Trophoblast cell (in vitro differentiated cells and primary cell): Measurements from ENCODE around the gene FBF1.

ENCODE experiments used
- DNase-seq, 2 donors: peaks; one replicate each; pipeline ENCODE4 v3.0.0-alpha.2; 2016
- H2AFZ ChIP-seq: 2 replicates; pipeline ENCODE4 v1.6.1; 2013; ENCODE audit warnings: low read length, moderate library complexity, mild to moderate bottlenecking; ENCODE audit not compliant: insufficient read depth, poor library complexity
- H2AK5ac ChIP-seq: 2 replicates; pipeline ENCODE4 v1.6.1; 2013; ENCODE audit warnings: mild to moderate bottlenecking, low read length
- H2BK120ac ChIP-seq: 2 replicates; pipeline ENCODE4 v1.6.1; 2013; ENCODE audit warnings: low read length, mild to moderate bottlenecking, moderate library complexity; ENCODE audit not compliant: insufficient read depth, poor library complexity
- H2BK12ac ChIP-seq: 2 replicates; pipeline ENCODE4 v1.6.1; 2013; ENCODE audit warnings: mild to moderate bottlenecking, low read length, moderate library complexity
- H2BK5ac ChIP-seq: 2 replicates; pipeline ENCODE4 v1.6.1; 2013; ENCODE audit warnings: low read length, low read depth, moderate library complexity, mild to moderate bottlenecking; ENCODE audit not compliant: poor library complexity
- H3K14ac ChIP-seq: 2 replicates; pipeline ENCODE4 v1.6.1; 2013; ENCODE audit warnings: mild to moderate bottlenecking, low read length
- H3K18ac ChIP-seq: 2 replicates; pipeline ENCODE4 v1.6.1; 2013; ENCODE audit warnings: mild to moderate bottlenecking, low read length
- H3K23ac ChIP-seq: 2 replicates; pipeline ENCODE4 v1.6.1; 2013; ENCODE audit warnings: low read length
- H3K27ac ChIP-seq: 2 replicates; pipeline ENCODE4 v1.5.1; 2013; ENCODE audit warnings: low read depth, mild to moderate bottlenecking, inconsistent platforms, low read length, moderate library complexity
- H3K27me3 ChIP-seq: 2 replicates; pipeline ENCODE4 v1.6.1; 2013; ENCODE audit warnings: inconsistent platforms, mild to moderate bottlenecking, low read length, moderate library complexity; ENCODE audit not compliant: insufficient read depth
- H3K36me3 ChIP-seq, 2 experiments: 1 replicate in 1 of 2; 2 replicates in 1 of 2; pipeline ENCODE4 v1.6.1; 2013; ENCODE audit warnings: low read length in 2 of 2, mild to moderate bottlenecking in 2 of 2, moderate library complexity in 1 of 2; ENCODE audit not compliant: insufficient read depth in 2 of 2, control insufficient read depth in 1 of 2
- H3K4ac ChIP-seq: 2 replicates; pipeline ENCODE4 v1.6.1; 2013; ENCODE audit warnings: low read depth, mild to moderate bottlenecking, low read length, moderate library complexity
- H3K4me1 ChIP-seq, 2 experiments: 1 replicate in 1 of 2; 2 replicates in 1 of 2; pipeline ENCODE4 v1.6.1; 2013; ENCODE audit warnings: low read length in 2 of 2, mild to moderate bottlenecking in 2 of 2, moderate library complexity in 1 of 2; ENCODE audit not compliant: insufficient read depth in 2 of 2, control insufficient read depth in 1 of 2
- H3K4me2 ChIP-seq: 2 replicates; pipeline ENCODE4 v1.6.1; 2013; ENCODE audit warnings: inconsistent platforms, mild to moderate bottlenecking, low read length, moderate library complexity
- H3K4me3 ChIP-seq: 2 replicates; pipeline ENCODE4 v1.5.1; 2013; ENCODE audit warnings: mild to moderate bottlenecking, low read depth, low read length, inconsistent platforms
- H3K79me1 ChIP-seq: one replicate; pipeline ENCODE4 v1.6.1; 2013; ENCODE audit warnings: low read length
- H3K79me2 ChIP-seq: 2 replicates; pipeline ENCODE4 v1.6.1; 2013; ENCODE audit warnings: low read length, mild to moderate bottlenecking; ENCODE audit not compliant: control insufficient read depth, insufficient read depth, poor library complexity
- H3K9ac ChIP-seq: 2 replicates; pipeline ENCODE4 v1.6.1; 2013; ENCODE audit warnings: mild to moderate bottlenecking, low read length
- H3K9me3 ChIP-seq: 2 replicates; pipeline ENCODE4 v1.6.1; 2013; ENCODE audit warnings: low read depth, mild to moderate bottlenecking, control low read depth, inconsistent platforms, low read length; ENCODE audit not compliant: insufficient read depth
- H4K12ac ChIP-seq: 2 replicates; pipeline ENCODE4 v1.6.1; 2013; ENCODE audit warnings: low read depth, mild to moderate bottlenecking, low read length, moderate library complexity
- H4K8ac ChIP-seq: 2 replicates; pipeline ENCODE4 v1.6.1; 2013; ENCODE audit warnings: low read depth, mild to moderate bottlenecking, low read length, moderate library complexity
- H4K91ac ChIP-seq: one replicate; pipeline ENCODE4 v1.6.1; 2013; ENCODE audit warnings: low read depth, mild to moderate bottlenecking, low read length, moderate library complexity
- WGBS: extraction: QIAGEN DNeasy Blood & Tissue Kit; methylation state at CpG from one replicate; pipeline ENCODE4 v1.1.7; 2013; ENCODE audit warnings: missing lambda C conversion rate; ENCODE audit not compliant: insufficient read length, insufficient coverage; ENCODE audit errors: extremely low coverage; 5-methylcytosine and 5-hydroxymethylcytosine counted together

The FBF1 gene

DNA sequence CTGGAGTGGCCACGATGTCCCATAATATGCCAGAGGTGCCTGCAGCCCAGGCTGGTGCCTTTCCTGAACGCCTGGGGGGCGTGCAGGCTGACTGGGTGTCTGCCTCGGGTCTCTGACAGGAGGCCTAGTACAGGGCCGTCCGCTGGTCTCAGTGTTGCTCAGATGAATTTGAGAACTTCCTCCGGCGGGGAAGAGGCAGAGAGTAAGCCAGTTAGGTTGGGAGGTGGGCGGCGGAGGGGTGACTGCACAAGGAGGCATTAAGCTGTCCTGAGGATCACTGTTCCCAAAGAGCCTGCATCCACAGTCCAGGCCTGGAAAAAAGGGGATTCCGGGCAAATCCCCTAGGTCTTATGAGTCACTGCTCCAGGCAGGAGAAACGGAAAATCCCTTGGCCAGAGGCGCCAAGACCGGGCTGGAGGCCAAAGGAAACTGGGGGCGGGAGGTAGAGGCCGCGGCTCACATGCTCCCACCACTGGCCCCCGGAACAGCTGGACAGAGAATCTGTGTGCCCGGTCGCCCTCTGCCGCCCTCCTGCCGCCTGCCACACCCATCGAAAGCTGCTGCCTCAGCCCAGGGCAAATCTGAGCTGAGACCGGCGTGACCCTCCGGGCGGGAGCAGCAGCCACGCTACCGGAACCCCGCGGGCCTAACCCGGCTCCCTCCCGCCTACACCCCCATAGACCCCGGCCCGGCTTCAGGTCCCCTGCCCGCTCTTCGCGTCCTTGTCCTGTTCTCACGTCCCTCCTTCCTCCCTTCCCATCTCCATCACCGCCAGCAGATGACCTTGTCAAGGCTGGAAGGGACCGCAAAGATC lies 63.7 kb downstream of the FBF1 start:
- Histone ChIP-seq H3K9ac (no peak overlapping the region), H3K27me3 (peaks cover 19% of the 10 kb centered on the region), H3K18ac (no peak overlapping the region), H4K8ac (no peak overlapping the region), H2BK5ac (no peak overlapping the region), H3K79me1 (no peaks in the 10 kb centered on the region), H2AK5ac (no peak overlapping the region), H3K4ac (no peak overlapping the region), H2BK12ac (no peak overlapping the region), H4K91ac (no peak overlapping the region), H4K12ac (no peak overlapping the region), H3K4me2 (peak overlapping the region; percentile 73), H3K14ac (no peak overlapping the region), H3K9me3 (peaks cover 2% of the 10 kb centered on the region), H3K23ac (no peak overlapping the region), H2BK120ac (no peak overlapping the region), H2AFZ (peak overlapping the region; percentile 30), H3K4me1 (peaks cover 18 to 28% of the 10 kb centered on the region in 2 experiments), H3K27ac (no peak overlapping the region), H3K4me3 (peak overlapping the region; percentile 47), H3K36me3 (no peaks in the 10 kb centered on the region), H3K79me2 (no peaks in the 10 kb centered on the region)
- peak; percentile 64 for DNase-seq
- no CpG with 5 or more reads among the region's 41 CpGs for WGBS

DNA sequence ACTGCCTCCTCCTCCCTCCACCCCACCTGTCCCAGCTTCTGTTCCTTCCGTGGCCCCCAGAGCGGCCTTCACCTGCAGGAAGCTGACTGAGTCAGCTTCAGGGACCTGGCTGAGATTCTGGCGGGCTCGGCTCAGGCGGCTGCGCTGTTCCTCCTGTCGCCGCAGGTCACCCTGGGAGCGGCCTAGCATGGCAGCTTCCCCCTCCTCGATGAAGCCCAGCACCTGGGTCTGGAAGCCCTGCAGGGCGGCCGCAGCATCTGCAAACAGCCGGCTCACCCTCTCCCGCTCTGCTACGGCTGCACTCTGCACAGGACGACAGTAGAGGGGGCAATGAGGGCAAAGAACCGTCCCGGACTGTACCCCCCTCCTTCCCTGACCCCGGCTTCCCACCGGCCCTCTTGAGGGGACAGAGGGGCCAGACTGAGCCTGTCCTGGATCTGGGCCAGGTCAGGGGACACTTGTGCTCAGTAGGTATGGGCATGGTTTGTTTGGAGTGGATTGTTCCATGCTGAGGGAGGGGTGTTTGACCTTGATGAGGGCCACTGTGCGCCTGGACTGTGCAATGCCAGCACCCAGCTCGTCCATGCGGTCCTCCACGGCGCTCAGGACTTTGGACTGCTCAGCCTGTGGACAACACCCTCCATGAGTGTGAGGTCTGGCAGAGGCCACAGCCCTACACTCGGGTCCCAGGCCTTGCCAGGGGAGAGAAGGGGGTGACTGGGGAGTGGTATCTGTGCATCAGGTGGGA lies 64.5 kb downstream of the FBF1 start:
- Histone ChIP-seq H3K4me2 (no peak overlapping the region), H3K36me3 (no peaks in the 10 kb centered on the region), H3K4ac (no peak overlapping the region), H2BK120ac (no peak overlapping the region), H3K79me2 (no peaks in the 10 kb centered on the region), H4K12ac (no peak overlapping the region), H3K79me1 (no peaks in the 10 kb centered on the region), H3K9ac (no peak overlapping the region), H2AK5ac (no peak overlapping the region), H4K91ac (no peak overlapping the region), H3K9me3 (peaks cover 2% of the 10 kb centered on the region), H3K27ac (no peak overlapping the region), H2AFZ (no peak overlapping the region), H4K8ac (no peak overlapping the region), H2BK12ac (no peak overlapping the region), H3K4me1 (peaks cover 18 to 28% of the 10 kb centered on the region in 2 experiments), H3K14ac (no peak overlapping the region), H2BK5ac (no peak overlapping the region), H3K23ac (no peak overlapping the region), H3K27me3 (peaks cover 19% of the 10 kb centered on the region), H3K18ac (no peak overlapping the region), H3K4me3 (no peak overlapping the region)
- DNase-seq, result no peak
- no CpG with 5 or more reads among the region's 26 CpGs for WGBS

DNA sequence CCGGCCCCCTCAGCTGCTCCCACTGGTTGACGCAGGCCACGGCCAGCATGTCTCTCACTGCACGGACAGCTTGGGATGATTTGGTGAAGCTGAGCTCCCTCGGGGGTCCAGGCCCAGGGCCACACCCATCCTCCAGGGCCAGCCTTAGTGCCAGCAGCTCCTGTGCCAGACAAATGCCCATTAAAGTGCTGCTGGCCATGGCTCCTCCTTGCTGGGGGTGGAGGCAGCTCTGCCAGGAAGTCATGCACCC lies 65.0 kb downstream of the FBF1 start:
- Histone ChIP-seq H2AK5ac (no peak overlapping the region), H3K4me1 (peaks cover 18 to 28% of the 10 kb centered on the region in 2 experiments), H3K27me3 (peaks cover 19% of the 10 kb centered on the region), H3K18ac (no peak overlapping the region), H3K36me3 (no peaks in the 10 kb centered on the region), H2BK120ac (no peak overlapping the region), H2BK5ac (no peak overlapping the region), H3K4ac (no peak overlapping the region), H3K27ac (no peak overlapping the region), H2AFZ (peak overlapping the region; percentile 39), H3K23ac (no peak overlapping the region), H3K9ac (no peak overlapping the region), H4K91ac (no peak overlapping the region), H4K12ac (no peak overlapping the region), H2BK12ac (no peak overlapping the region), H3K4me2 (no peak overlapping the region), H3K14ac (no peak overlapping the region), H4K8ac (no peak overlapping the region), H3K79me1 (no peaks in the 10 kb centered on the region), H3K79me2 (no peaks in the 10 kb centered on the region), H3K4me3 (no peak overlapping the region), H3K9me3 (peaks cover 2% of the 10 kb centered on the region)
- no peak for DNase-seq
- no CpG with 5 or more reads among the region's 5 CpGs for WGBS

DNA sequence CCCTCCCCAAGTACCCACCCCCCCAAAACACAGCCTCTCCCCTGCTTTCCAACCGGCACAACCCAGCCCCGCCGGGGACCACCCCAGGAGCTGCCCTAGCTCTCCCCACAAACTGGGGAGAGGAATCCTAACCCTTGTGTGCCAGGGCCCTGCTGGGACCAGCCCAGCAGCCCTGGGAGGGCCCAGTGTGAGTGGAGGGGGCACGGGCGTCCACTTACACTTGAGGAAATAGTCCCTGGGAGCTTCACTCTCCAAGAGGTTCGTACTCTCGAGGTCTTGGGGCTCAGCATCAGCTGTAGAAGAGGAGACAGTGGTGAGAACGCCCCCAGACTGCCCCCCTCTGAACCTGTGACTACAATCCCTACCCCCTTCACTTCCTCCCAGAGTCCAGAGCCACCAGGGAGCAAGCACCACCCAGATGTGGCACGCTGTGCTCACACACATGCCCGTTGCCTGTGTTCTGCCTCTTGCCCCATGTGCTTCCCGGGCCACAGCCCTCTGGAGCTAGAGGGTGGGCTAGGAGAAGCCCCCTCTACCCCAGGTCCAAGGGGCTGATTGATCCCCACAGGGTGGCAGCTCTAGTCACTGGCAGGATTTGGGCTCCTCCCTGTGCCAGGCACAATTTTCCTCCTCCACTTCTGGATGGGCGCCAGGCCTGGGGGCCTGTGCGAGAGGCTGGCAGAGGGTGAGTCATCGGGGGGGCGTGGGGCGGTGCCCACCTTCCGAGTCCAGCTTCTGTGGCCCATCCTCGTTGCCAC lies 65.5 kb downstream of the FBF1 start:
- H3K14ac ChIP-seq, result no peak overlapping the region
- peaks cover 18 to 28% of the 10 kb centered on the region in 2 experiments for H3K4me1 ChIP-seq
- H4K8ac ChIP-seq, result no peak overlapping the region
- no peak overlapping the region for H3K9ac ChIP-seq
- H2AK5ac ChIP-seq, result peak overlapping the region; percentile 34
- WGBS, result no CpG with 5 or more reads among the region's 18 CpGs
- peak overlapping the region; percentile 39 for H2AFZ ChIP-seq
- H3K79me1 ChIP-seq, result no peaks in the 10 kb centered on the region
- H2BK120ac ChIP-seq, result no peak overlapping the region
- no peak overlapping the region for H2BK12ac ChIP-seq
- no peak overlapping the region for H3K4me2 ChIP-seq
- H2BK5ac ChIP-seq, result no peak overlapping the region
- DNase-seq, result no peak
- H3K9me3 ChIP-seq, result peaks cover 3% of the 10 kb centered on the region
- H3K4me3 ChIP-seq, result no peak overlapping the region
- no peak overlapping the region for H4K91ac ChIP-seq
- H4K12ac ChIP-seq, result no peak overlapping the region
- no peak overlapping the region for H3K27ac ChIP-seq
- H3K27me3 ChIP-seq, result peaks cover 19% of the 10 kb centered on the region
- no peak overlapping the region for H3K18ac ChIP-seq
- H3K79me2 ChIP-seq, result no peaks in the 10 kb centered on the region
- H3K23ac ChIP-seq, result no peak overlapping the region
- H3K4ac ChIP-seq, result no peak overlapping the region
- H3K36me3 ChIP-seq, result no peaks in the 10 kb centered on the region
